Stimulated activated CD8-positive, alpha-beta memory T cell treated with anti-CD3 and anti-CD28 coated beads, Interleukin-7, amount 100 ng/mL, for 1 hour (primary cell): ENCODE data around the gene CREBRF.
"Not testable (repeated sequence)": the region's sequence is repeated elsewhere in the genome, so short reads cannot be mapped to it uniquely, and the experiment has no call there.

ENCODE experiments used
- DNase-seq, 2 donors: peaks; one replicate each; pipeline ENCODE4 v3.0.0-alpha.2; 2020; ENCODE audit warnings: low read depth in 2 of 2

The CREBRF gene

DNA sequence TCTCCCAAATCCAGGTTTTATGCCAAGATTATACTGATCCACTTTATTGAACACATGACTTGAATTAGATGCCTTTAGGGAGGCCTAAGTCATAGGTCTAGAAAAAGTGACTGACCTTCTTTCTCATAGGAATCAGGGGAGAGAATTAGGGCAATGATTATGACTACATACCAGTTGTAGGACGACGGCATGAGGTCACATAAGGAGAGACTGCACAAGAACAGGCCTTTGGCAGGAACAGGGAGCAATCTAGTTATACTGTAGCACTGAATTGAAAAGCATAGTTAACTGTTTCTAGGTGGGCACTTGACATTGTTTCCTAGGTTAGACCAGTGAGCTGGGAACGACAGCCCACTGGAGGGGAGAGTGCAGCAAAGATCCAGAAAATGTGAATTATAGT lies 22.7 kb downstream of the CREBRF start:
- DNase-seq: no peak

DNA sequence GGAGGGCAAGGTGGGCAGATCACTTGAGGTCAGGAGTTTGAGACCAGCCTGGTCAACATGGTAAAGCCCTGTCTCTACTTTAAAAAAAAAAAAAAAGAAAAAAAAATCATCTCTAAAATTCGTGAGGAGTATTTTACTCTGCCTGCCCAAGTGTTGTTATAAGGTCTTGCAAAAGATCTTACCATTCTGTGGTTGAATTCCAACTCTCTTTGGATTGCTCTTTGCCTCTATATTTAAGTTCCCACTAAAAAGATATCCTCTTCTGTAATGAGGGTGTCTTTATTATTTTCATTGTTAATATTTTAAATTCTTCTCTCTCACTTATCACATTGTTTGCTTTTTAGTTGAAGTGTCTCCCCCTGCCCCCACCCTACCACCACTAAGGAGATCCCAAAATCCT lies 33.4 kb downstream of the CREBRF start:
- no peak for DNase-seq

DNA sequence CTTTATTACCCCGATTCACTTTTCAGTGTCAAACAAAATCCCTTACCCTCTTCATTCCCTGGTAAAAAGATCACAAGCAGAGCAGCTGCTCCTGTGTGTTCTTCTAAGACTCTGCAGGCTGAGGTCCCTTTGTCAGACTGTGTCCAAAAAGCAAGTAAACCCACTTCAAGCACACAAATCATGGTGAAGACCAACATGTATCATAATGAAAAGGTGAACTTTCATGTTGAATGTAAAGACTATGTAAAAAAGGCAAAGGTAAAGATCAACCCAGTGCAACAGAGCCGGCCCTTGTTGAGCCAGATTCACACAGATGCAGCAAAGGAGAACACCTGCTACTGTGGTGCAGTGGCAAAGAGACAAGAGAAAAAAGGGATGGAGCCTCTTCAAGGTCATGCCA lies 34.5 kb downstream of the CREBRF start:
- no peak for DNase-seq

DNA sequence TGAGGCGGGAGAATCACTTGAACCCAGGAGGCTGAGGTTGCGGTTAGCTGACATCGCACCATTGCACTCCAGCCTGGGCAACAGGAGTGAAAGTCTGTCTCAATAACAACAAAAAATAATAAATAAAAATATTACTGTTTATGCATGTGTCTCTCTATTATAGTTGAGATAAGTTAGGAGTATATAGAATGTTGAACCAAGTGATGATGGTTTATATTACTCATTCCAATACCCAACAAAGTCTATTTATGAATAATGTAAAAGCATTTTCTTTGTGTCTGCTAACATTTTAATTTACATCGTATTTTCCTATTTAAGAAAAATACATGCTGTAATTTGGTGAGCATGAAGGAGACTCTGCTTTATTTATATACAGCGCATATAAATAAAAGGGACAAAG lies 35.8 kb downstream of the CREBRF start:
- no peak for DNase-seq

DNA sequence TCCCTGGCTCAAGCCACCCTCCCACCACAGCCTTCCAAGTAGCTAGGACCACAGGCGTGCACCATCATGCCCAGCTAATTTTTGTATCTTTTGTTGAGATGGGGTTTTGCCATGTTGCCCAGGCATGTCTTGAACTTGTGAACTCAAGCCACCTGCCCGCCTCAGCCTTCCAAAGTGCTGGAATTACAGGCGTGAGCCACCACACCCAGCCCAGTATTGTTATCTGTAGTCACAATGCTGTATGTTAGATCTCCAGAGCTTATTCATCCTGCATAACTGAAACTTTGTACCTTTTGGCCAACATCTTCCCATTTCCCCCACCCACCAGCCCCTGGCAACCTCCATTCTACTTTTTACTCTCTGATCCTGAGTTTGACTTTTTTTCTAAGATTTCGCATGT lies 37.5 kb downstream of the CREBRF start:
- no peak for DNase-seq

DNA sequence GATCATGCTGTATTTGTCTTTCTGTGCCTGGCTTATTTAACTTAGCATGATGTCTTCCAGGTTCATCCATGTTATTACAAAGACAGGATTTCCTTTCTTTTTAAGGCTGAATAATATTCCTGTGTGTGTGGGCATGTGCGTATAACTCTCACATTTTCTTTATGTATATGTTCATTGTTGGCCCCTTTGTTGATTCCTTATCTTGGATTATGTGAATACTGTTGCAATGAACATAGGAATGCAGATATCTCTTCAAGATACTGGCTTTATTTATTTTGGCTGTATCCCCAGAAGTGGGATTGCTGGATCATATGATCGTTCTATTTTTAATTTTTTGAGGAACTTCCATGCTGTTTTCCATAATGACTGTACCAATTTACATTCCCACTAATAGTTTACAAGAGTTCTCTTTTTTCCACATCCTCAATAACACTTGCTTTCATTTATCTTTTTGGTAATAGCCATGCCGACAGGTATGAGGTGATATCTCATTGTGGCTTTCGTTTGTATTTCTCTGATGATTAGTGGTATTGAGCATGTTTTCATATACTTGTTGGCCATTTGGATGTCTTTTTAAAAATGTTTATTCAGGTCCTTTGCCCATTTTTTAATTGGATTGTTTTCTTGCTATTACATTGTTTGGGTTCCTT lies 38.0 kb downstream of the CREBRF start:
- DNase-seq: no peak

DNA sequence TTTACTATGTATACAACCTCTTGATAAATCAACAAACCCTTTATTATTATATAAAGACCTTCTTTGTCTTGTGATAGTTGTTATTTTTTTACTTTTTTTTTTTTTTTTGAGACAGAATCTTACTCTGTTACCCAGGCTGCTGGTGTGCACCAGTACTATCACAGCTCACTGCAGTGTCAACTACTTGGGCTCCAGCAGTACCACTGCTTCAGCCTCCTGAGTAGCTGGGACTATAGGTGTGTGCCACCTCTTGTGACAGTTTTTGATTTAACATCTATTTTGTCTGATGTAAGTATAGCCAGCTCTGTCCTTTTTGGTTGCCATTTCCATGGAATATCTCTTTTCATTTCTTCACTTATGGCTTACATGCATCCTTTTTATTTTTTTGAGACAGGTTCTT lies 42.6 kb downstream of the CREBRF start:
- no peak for DNase-seq

DNA sequence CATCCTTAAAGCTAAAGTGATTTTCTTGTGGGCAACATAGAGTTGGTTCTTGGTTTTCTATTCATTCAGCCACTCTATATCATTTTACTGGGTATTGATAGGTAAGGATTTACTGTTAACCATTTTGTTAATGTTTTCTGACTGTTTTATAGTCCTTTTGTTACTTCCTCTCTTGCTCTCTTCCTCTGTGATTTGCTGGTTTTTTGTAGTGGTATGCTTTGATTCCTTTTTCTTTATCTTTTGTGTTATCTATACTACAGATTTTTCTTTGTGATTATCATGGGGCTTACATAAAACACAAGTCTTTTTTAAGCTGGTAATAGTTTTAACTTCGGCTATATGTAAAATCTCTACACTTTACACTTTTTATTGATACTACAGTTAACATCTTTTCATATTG lies 43.3 kb downstream of the CREBRF start:
- DNase-seq: no peak

DNA sequence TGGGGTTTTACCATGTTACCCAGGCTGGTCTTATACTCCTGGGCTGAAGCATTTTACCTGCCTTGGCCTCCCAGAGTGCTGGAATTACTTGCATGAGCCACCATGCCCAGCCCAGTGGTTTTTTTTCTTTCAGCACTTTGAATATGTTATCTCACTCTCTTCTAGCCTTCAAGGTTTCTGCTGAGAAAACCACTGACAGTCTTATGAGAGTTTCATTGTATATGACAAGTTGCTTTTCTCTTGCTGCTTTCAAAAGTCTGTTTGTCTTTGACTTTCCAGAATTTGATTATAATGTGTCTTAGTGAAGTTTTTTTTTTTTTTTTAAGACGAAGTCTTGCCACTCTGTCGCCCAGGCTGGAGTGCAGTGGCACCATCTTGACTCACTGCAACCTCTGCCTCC lies 45.1 kb downstream of the CREBRF start:
- DNase-seq: no peak

DNA sequence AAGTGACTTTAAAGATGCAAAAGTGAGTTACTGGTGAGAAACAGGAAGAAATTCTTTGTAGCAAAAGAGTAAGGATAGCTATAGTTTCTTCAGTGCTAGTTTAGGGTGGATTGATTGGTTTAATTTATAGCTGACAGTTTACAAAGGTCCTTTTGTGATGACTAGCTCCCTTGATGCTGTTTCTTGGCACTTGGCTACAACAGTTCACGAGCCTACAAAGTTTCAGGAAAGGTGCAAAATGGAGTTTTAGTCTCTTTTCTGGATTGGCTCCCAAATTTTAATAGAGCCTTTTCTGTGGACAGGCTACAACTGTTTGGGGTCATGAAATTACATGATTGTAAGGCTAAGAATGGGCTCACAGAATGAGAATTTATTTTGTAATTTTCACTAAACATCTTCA lies 47.3 kb downstream of the CREBRF start:
- DNase-seq: no peak

DNA sequence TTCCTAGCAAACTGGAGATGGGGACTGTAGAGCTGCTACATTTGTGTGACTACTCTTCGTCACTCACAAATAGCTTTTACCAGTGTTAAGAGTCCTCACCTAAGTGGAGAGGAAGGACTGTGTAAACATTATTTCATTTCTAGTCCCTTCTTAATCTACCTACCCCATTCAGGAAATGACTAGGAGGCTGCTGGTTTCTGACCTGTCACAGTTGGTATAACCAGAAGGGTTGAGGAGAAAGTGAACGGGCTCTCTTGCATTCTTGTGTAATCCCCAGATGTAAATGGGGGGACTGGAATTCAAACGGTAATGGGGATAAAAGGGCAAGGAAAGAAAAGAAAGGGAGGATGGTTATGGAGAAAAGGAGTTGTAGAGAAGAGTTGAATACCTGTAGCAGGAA lies 52.8 kb downstream of the CREBRF start:
- no peak for DNase-seq

DNA sequence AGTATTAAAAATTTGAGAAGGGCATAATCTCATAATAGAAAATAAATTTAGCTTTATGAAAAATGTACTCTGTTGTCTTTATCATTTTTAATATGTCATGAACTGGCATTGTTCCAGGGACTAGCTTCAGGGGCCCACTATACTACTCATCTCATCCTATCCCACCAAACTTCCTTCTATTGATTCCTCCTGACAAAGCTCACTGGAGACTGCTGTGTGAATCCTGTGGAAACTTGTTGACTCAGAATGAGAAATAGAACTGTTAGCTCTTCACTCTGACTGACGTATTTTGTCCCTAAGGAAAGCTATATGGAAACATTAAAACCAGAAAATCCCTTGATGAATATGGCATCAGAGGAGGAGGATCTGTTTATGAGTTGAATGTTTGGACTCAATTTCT lies 58.4 kb downstream of the CREBRF start:
- no peak for DNase-seq

DNA sequence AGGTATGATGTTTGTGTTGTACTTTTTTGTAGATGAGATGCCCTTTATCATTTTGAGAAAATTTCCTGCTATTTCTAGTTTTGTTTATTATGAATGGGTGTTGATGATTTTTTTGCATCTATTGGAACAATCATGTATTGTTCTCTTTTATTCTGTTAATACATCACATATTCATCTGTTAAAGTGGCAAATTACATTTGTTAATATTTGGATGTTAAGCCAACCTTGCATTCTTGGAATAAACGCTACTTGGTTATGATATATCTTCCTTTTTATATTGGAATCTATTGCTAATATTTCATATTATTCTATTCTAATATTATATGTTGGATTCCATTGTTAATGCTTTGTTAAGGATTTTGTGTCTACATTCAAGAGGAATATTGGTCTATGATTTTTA lies 63.6 kb downstream of the CREBRF start:
- DNase-seq: no peak

DNA sequence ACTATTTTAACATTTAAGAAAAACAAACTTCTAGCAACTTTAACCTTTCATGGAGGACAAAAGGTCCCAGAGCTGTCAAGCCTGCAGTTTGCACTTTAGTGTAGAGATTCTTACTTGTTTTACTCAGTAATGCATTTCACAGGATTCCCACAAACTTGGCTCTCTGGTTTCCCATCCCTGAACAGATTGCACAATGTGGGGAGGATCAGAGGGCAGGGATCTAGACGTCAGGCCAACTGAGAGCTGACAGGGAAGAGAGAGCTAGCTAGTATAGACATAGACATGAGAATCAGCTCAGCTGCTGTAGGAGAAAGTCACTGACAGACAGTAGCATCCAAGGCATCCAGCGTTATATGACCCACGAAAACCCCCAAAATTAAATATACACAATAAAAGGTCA lies 67.3 kb downstream of the CREBRF start:
- DNase-seq: no peak

DNA sequence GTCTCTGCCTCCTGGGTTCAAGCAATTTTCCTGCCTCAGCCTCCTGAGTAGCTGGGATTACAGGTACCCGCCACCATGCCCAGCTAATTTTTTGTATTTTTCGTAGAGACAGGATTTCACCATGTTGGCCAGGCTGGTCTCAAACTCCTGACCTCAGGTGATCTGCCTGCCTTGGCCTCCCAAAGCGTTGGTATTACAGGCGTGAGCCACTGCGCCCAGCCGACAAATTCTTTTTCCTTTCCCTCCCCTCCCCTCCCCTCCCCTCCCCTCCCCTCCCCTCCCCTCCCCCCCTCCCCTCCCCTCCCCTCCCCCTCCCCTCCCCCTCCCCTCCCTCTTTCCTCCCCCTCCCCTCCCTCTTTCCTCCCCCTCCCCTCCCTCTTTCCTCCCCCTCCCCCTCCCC lies 76.0 kb downstream of the CREBRF start:
- DNase-seq: not testable (repeated sequence)

DNA sequence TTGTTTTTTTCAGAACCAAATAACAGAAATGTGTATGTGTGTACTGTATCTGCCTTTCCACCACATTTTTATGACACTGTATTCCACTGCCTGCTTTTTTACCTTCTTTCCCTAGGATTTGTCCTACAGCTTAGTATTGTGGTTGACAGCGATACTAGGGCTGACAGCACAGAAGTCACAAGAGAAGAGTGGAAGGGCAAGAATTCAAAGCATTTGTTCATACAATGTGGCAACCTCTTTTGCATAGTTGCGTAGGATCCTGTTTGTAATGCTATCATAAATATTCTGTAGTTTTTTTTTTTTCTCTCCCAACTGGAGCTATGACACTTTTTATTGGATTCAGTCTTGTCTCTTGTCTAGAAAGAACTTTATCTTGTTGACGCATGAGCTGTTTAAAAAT lies 82.6 kb downstream of the CREBRF start:
- no peak for DNase-seq

DNA sequence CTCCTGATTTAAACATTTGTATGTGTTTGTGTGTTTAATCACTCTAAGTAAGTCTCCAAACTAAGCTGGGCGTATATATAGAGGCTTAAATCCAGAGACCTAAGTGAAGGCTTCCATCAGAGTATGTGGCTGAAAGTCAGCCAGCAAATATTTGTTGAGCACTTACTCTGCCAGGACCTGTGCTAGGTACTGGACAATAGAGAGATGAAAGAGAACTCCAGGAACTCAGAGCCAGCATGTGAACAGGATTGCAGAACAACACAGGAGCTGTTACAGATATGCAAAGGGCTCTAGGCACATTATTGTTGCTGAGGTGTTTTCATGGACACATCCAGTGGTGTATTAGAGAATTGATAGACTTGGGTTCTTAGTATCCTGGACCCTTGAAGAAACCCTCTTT lies 83.5 kb downstream of the CREBRF start:
- no peak for DNase-seq

DNA sequence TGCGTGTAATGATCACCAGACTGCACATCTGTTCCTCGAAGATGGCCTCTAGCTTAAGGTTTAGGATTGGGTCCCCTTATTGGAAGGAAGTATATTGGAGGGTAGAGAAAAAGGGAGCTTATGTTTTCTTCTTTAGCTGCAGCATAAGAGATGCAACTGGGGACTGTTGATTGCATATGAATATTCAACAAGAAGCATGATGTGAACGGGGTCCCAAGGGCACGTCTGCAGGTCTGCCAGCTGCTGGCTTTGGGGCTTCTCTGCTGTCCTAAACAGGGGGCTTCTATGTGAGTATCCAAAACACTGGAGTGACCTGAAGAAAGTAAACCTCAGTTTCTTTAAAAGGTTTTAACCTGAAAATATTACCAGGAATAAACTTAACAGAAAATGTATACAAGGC lies 84.6 kb downstream of the CREBRF start:
- no peak for DNase-seq

DNA sequence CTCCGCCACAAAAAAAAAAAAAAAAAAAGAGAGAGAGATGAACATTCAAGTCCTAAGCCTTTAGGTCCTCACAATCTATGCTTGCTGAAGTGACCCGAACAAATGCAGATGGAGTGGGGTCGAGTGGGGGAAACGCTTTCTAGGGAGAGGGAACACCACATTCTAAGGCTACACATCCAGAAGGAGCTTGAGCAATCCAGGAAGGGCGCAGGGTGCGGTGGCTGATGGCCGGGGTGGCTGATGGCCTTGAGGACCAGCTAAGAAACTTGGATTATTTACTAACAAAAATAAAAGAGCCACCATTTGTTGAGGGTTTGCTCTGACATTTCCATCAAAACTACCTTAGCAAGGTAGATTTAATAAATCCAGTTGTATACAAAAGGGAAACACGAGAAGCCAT lies 87.4 kb downstream of the CREBRF start:
- no peak for DNase-seq

DNA sequence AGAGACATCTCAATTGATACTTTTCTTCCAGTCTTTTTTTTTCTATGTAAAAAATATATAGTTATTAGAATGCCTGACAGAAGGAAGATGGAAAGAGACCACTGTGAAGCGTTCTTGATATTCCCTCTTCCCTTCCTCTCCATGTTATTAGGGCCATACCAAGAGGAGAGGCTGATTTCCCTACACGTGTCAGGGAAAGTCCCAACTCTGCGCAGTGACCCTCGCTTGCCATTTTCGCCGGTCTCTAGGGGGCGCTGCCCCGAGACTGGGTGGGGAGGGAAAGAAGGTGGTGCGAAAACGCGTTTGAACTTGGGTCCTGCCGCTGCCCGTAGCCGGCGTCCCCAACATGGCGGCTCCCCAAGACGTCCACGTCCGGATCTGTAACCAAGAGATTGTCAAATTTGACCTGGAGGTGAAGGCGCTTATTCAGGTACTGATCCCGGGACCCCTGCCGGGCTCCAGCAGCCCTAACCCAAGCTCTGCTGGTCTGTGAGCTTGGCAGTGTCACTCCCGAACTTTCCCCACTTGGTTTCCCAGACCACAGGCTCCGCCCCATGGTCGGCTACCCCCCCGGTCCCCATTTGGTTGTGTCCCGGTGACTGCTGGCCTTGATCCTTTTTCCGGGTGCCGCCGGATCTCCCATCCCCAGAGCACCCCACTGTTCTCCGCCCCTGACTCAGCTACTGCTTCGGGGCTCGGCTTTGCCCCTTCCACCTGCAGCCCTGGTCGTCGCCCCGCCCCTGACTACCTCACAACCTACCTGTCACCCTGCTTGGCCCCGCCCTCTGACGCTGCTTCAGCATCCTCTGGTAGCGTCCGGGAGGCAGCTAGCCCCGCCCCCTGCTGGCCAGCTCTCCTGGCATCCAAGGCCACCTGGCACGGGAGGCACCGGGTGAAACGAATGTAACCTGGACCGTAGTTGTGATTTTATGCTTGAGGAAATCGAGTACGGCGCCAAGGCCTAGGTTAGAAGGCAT lies 88.3 kb downstream of the CREBRF start, which contains the start of gene BNIP1:
TSS of gene BNIP1 (plus strand) at position 332 of the 977 bp plus-strand sequence. CDS start at position 347, 15 bp downstream.
- DNase-seq: peak; percentile 89 to 95

DNA sequence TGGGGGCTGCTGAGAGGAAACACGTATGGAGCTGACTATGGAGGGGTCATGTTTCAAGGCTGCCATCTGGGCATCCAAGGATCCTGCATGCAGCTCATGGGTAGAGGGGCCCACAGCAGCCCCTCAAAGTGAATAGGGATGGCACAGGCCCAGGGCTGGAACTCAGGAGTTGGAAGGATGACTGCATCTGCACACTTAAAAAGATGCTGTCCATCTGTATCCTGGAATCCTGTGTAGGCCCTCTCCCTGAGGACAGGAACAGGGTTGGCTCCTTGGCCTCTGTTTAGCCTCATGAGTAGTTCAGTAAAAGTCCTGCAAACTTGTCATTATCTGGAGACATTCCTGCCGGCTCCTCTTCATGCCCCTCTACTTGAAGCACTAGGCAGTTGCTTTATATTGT lies 92.2 kb downstream of the CREBRF start:
- no peak for DNase-seq

DNA sequence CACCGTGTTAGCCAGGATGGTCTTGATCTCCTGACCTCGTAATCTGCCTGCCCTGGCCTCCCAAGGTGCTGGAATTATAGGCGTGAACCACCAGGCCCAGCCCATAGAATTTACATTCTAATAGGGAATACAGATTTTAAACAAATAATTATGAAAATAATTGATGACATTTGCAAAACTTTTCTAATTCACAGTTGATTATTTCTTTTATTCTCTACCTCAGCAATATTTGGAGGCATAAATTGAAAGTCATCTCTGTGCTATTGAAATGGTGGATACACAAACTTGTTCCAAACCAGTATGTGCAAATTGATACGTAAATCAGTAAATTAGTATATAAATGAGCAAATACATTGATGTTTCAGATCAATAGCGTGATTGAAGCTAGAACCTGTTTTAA lies 96.4 kb downstream of the CREBRF start:
- DNase-seq: no peak

DNA sequence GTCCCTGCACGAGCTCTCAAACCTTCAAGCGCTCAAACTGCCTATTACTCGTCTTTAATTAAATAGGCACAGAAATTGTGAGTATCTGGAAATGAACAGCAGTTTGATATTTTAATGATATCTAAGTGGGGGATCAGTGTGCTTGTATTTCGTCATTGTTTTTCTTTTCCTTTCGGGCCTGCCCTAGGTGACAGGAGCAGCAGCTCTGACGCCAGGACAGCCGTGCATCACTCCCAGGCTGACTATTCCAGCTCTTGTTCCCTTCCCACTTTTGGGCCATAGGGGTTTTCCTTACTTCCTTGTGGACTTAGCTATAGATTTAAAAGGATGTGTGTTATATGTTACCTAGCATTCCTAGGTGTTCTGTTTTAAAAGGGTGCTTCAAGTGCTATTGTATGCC lies 97.7 kb downstream of the CREBRF start:
- DNase-seq: no peak
